Left renal pelvis (tissue), 4 donors: Measurements from ENCODE around the gene MUS81. TPM values are rescaled to one million over a fixed set of nuclear protein-coding genes. Genes with fewer than 3 reads are reported as not detected.
A peak's percentile ranks its signal among the peaks of the same experiment; 100 is the strongest.
"Not testable (repeated sequence)": the region's sequence is repeated elsewhere in the genome, so short reads cannot be mapped to it uniquely, and the experiment has no call there.

ENCODE experiments used
- DNase-seq, 4 donors: peaks; one replicate each; pipeline ENCODE4 v3.0.0-alpha.2; 2013; ENCODE audit warnings: low read depth in 4 of 4, low spot score in 3 of 4
- polyA plus RNA-seq, 4 donors: library from polyadenylated mRNA; unstranded; fragments of 120-200 nt; gene quantifications; one replicate each; pipeline ENCODE4 v1.2.1, GENCODE V29; 2013; ENCODE audit not compliant: insufficient read length in 4 of 4

MUS81 gene, protein sequence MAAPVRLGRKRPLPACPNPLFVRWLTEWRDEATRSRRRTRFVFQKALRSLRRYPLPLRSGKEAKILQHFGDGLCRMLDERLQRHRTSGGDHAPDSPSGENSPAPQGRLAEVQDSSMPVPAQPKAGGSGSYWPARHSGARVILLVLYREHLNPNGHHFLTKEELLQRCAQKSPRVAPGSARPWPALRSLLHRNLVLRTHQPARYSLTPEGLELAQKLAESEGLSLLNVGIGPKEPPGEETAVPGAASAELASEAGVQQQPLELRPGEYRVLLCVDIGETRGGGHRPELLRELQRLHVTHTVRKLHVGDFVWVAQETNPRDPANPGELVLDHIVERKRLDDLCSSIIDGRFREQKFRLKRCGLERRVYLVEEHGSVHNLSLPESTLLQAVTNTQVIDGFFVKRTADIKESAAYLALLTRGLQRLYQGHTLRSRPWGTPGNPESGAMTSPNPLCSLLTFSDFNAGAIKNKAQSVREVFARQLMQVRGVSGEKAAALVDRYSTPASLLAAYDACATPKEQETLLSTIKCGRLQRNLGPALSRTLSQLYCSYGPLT
- polyA plus RNA-seq: 10 to 100 TPM; 40.5 to 64.2 (median 48.2) TPM

DNA sequence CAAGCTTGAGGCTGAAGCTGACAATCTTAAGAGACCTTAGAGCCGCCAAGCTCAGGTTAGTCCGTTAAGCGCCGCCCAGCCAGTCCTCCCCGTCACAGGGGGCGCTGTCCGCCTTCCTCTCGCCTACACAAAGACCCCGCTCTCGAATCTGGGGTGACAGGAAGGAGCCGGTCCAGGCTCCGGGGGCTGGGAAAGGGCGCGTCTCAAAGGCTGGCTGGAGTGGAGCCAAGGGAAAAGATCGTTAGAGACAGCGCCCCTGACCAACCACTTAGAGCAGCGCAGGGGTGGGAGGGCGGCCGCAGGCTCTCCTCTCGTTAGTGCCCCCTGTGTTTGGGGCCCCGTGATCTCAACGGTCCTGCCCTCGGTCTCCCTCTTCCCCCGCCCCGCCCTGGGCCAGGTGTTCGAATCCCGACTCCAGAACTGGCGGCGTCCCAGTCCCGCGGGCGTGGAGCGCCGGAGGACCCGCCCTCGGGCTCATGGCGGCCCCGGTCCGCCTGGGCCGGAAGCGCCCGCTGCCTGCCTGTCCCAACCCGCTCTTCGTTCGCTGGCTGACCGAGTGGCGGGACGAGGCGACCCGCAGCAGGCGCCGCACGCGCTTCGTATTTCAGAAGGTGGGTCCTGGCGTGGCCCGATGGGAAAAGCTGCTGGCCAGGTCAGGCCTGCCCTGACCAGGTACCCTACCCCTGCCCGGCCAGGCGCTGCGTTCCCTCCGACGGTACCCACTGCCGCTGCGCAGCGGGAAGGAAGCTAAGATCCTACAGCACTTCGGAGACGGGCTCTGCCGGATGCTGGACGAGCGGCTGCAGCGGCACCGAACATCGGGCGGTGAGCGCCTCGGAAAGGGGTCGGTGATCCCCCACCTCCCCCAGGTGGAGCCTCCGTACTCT is at the start of gene MUS81:
TSS of gene MUS81 (plus strand) at position 156 of the 887 bp plus-strand sequence. CDS start at position 477, 321 bp downstream.
- DNase-seq: peak; percentile 87 to 96 (median 92)

DNA sequence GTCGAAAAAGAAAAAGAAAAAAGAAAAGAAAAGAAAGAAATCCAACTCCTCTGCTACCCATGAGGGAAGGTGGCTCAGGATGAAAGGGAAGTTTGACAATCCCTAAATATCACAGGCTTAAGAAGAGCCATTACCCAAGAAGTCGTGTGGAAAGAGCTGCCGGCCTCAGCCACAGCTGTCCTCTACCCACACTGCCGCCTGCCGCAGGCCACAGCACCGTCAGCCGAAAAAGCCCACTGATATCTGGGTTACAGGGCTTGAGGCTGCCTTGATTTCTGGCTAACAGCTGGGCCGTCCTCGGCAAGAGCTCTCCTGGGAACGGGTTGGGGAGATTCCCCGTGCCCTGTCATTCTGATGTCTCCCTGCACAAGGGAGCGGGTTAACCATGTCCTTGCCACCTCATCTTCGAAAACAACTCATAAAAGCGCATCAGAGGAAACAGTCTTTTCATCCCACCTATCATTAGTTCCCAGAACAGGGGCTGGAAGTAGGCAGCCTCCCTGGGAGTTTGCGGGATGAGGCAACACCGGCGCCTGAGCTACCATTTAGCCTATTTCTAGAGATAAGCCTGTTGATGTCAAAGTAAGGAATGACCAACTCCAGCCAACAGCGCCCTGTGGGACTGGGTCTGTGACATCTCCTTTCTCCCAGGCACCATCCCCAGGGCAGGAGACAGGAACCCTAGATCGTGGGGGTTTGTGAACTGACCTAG is 48.3 kb upstream of the MUS81 start:
- no peak for DNase-seq

DNA sequence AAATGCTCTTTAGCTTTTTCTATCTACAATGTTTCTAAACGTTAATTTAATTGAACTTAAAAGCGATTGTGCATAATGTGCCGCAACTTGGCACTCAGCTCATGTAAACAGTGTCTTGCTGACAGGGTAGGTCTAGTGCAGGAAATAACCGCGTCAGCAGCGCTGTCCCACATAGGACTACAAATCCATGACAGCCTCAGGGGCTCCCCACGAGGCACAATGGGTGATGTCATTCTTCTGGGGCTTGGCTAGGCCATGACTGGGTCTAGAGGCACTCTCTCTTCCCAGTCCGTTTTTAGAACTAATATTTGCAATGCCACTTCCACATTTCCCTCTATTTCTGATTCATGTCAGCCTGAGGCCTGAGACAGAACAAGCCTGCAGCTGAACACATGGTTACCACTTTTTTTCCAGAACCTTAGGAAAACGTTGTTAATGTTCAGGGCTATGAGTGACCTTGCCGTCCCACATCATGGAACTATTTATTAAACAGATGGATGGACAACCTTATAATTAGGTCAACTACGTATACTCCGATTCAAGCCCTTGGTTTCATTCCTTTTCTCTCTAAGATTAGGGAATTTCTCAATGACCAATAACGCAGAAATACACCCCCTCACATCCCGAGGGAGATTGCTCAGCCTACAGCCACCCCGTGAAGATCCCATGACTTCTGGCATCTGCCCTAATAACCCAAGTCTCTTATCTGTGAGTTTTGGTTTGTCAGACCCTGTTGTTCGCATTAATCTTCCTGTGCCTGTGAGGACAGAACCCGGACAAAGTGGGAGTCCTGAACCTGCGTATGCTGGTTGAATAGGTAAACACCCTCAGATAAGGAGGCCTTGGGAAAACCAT is 45.9 kb upstream of the MUS81 start:
- no peak for DNase-seq

DNA sequence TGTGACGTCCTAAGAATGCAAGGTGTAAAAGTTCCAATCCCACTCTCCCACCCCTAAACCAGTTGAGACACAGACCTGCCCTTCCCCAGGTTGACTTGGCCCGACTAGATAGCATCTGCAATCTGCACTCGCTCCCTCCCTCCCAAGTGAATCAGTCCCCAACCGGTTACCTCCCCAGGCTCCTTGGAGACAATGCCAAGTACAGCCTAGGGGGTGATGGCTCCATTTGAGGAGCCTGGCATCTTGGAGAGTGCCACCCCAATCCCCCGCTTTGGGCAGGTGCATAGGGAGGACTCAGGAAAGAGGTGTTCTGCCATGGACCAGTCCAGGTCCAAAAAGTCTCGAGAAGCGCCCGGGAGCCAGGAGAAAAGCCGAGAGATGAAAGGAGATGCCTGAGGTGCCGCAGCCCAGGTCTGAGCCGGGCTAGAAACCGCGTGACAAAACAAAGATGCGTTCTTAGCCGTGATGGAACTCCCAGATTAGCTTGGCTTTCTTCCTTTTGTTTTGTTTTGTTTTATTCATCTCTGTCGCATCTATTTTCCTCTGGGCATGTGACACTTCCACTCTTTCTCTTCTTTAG is 45.2 kb upstream of the MUS81 start:
- DNase-seq: no peak

DNA sequence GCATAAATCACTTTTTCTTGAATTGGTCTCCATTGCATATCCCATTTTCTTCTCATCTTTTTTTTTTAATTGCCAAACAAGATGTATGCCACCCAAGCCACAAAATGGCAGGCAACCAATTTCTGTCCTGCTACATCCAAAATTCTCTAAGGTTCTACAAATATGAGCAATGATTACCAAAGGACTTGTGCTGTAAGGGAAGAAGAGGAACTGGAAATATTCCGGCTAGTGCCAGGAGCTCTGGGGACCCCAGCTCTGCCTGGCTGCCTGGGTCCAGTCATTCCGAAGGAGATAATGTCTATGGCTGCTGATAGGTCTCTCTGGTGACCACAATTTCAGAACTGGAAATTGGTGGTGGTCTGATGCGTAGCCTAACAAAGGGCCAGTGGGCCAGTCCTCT is 43.5 kb upstream of the MUS81 start:
- DNase-seq: no peak

DNA sequence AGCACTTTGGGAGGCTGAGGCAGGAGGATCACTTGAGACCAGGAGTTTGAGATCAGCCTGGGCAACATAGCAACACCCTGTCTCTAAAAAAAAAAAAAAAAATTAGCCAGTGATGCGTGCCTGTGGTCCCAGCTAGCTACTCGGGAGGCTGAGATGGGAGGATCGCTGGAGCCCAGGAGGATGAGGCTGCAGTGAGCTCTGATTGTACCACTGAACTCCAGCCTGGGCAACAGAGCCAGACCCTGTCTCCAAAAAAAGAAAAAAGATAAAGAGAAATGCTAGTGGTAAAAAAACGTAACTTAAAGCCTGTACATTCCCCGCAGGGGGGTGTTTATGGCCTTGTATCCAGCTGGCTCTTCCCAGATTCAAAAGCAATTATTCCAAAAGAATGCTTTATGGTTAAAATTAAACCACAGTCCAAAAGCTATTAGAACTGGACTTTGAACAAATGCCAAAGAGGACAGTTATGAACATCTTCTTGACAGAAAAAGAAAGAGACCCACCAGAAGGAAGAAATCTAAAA is 42.9 kb upstream of the MUS81 start:
- DNase-seq: peak in 2 of 4 donors; percentile 36 to 39

DNA sequence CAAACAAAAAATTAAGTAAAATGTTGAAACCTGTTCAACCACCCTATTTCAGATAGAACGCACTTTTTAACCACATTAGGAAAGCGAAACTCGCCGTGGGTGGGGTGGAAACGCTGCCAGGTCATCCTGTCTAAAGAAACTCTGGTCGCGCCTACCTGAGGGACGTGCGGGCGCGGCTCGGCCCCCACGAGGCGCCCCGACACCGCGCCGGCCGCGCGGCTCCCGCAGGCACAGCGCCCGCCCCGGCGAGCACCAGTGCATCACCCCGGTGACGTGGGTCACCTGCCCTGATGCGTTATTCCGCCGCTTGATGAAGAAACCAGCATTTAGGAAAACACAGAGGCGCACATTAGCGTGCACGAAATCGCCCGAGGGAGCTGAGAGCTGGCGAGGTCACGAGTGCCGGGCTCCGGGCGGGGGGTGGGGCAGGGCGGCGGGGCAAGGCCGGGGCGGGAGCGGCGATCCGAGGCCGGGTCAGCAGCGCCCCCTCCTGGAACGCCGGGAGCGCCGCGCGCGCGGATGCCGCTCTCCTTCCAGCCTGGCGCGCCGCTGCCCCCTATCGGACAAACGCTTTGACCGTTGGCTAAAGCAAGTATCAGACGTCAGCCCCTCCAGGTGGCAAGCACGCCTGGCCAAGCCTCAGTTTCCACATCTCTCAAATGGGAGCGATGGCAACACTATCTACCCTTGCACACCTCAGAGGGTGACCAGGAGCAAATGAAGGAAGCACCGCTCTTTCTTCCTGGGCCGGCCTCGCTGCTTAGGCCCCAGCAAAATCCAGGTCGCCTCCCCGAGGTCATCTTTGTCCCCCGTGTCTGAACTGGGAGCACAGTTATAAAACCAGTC is 42.2 kb upstream of the MUS81 start:
- peak; percentile 43 to 79 (median 76) for DNase-seq

DNA sequence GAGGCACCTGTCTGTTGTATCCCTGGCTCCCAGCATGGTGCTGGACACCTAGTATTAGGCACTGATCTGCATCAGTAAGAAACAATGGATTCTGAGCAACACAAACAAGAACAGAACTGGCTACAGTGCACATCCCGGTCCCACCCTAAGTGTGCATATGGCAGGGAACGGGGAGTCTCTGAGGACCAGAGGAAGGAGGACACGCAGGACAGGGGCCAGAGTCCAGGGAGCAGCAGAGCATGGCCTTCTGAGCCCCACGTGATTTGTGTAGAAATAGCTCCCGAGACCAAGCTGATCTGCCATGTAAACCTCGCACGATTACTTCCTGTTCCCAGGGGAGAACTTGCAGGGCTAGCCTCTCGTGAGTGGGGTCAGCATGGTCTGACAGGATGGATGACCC is 39.1 kb upstream of the MUS81 start:
- DNase-seq: no peak

DNA sequence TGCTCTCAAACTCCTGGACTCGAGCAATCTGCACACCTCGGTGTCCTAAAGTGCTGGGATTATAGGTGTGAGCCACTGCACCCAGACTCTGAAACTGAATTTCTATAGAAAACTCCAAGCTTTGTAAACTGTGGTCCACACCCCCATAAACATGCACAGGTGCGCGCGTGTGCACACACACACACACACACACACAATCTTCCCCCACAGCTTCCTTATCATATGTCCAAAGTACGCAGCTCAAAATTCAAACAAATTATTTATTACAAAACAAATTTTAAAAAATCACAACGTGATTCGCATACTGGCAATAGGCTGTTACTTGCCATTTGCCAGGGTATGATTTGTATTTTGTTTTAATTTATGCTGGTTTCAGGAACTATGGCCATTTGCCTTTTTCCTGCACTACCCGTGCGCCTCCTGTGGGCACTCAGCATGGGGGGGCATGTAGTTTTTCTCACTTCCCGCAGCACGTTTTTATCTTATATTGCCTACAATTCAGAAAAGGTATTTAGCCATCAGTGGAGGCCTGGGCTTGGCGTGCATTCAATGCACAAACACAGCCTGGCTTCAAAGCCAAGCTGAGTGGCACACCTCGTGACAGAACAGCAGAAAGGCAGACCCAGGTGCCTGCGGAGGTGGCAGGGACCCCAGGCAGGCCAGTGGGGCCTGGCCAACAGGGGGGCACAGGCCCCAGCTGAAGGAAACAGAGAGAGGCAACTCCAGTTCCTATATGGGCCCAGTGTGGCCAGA is 37.3 kb upstream of the MUS81 start:
- no peak for DNase-seq

DNA sequence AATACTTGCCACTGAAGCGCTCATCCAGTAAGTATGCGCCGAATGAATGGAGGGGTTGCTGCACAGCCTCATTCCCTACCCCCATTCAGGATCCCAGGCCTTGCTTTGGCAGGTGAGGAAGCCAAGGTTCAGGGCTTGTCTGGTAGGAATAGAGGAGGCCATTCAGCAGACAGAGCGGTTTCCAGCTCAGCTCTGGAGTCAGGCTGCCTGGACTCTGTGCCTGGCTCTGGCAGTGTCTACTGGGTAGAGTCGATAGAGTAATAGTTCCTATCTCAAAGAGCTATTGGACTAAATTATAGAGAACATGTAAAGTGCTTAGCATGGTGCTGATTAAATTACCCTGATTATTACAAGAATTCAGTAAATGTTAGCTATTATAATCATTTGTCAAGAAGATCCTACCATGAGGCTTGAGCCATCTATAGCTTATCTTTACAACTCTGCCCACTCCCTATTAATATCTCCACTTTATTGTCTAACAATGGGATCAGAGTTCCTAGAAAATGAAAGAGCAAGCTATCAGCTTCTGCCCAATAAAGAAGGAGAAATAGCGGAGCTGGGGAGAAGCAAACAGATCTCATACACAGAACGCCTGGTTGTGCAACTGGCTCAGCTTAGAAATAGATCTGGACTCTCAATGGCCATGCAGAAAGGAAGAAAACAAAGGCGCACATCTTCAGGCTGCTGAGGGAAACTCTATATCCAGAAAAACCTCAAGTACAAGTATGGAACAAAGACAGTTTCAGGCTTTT is 33.1 kb upstream of the MUS81 start:
- DNase-seq: no peak

DNA sequence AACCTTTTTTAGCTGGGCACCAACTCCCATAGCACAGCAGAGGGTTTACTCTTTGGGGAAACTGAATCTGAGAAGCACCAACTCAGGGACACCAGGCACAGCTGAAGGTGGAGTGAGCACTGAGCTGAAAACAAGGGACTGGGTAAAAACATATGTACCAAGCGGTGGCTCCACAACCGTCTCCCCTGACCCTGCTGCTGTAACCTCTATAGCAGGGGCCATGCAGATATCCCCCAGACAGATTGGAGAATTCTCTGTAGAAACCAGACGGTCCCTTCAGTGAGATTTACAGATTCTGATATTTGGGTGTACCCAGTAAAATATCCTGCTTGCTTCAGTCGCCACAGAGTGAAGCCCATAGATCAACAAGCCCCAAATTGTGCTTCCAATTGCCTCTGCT is 30.8 kb upstream of the MUS81 start:
- DNase-seq: no peak

DNA sequence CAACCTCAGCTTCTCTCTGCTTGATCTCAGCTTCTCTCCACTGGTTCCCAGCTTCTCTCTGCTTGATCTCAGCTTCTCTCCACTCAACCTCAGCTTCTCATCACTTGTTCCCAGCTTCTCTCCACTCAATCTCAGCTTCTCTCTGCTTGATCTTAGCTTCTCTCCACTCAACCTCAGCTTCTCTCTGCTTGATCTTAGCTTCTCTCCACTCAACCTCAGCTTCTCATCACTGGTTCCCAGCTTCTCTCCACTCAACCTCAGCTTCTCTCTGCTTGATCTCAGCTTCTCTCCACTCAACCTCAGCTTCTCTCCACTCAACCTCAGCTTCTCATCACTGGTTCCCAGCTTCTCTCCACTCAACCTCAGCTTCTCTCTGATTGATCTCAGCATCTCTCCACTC is 28.0 kb upstream of the MUS81 start:
- DNase-seq: not testable (repeated sequence)

DNA sequence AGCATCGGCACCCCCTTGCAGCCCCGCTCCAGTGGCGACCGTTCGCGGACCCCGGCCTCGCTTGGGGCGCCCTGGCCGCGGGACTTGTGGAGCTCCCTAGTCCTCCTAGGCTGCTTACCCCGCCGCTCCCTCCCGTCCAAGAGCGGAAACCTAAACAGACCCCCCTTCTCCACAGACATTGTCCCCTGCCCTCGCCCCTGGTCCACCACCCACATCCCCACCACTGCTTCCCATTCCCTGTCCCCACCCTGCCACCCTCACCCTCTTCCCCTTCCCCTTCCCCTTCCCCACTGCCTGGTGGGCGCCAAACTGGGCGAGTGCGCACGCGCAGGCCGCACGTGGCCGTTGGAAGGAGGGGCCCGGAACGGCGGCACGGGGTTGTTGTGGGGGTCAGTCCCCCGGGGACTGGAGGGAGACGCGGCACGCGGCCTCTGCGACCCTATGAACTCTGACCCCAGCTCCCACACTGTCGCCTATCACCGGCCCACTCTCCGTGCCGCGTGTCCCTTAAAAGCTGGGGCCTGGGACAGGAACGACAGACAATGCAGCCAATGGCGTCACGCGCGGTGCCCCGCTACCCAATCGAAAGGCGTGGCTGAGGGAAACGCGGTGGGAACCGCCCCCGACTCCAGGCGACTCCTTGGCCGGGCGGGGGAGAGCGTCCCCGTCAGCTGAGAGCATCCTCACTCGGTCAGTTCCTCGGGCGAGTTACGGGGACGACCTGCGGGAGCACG is 26.8 kb upstream of the MUS81 start, which contains the start of gene SNX32:
TSS of gene SNX32 (plus strand) at position 667 of the 734 bp plus-strand sequence. CDS start 103 bp downstream, outside the sequence.
- DNase-seq: peak; percentile 85 to 89 (median 87)

DNA sequence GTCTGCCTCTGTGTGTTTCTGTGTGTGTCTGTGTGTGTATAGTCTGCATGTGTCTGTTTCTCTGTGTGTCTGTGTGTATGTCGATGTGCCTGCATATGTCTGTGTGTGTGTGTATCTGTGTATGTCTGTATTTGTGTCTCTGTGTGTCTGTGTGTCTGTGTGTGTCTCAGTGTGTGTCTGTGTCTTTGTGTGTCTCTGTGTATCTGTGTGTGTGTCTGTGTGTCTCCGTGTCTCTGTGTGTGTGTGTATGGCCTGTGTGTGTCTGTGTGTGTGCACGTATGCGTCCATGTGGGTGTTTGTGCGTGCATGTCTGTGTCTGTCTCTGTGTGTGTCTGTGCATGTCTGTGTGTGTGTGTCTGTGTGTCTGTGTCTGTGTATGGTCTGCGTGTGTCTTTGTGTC is 26.0 kb upstream of the MUS81 start:
- DNase-seq: no peak

DNA sequence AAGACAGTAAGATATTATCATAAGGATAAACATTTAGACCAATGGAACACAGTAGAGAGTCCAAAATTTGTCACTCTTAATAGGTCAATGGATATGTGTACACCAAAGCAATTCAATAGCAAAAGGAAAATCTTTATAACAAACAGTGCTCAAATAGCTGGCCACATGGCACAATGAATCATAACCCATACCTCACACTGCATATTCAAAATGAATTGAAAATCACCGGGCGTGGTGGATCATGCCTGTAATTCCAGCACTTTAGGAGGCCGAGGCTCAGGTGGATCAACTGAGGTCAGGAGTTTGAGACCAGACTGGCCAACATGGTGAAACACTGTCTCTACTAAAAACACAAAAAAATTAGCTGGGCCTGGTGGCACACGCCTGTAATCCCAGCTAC is 18.1 kb upstream of the MUS81 start:
- no peak for DNase-seq

DNA sequence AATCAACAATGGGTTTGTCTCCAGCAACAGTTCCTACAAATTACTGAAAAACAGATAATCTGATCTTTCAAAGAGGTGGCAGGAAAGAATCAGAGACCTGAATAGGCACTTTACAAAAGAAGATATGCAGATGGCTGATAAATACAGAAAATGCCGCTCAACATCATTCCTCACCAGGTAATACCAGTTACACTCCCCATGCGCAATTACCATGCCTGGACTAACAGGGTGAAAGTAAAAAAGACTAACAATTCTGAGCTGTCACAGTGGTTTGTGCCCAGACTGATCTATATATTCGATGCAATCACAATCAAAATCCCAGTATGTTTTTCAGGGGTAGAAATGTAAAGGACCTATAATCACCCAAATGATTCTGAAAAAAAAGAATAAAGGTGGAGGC is 16.4 kb upstream of the MUS81 start:
- DNase-seq: no peak
